Measurements from ENCODE around the gene IFITM5. TPM values are rescaled to one million over a fixed set of nuclear protein-coding genes. Genes with fewer than 3 reads are reported as not detected.
A peak's percentile ranks its signal among the peaks of the same experiment; 100 is the strongest.

IFITM5 gene
- total and polyA plus RNA-seq, 9 donors = not detected

DNA sequence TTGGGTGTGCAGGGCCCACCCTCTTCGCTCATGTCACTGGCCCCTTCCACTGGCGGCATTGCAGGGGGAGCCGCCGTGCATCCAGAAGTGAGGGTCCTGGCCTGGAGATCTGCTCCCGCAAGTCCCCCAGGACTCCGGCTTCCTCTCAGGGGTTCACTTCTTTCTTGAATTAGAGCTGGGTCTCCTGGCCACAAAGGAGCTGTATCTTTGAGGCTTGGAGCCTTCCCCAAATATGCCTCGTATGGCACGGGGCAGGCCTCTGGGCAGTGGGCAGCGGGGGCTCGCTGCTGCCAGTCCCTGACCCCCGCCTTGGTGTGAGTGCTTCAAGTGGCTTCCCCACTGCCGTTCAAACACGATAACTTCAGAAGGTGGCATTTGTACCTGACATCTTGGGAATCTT is 28.7 kb upstream of the IFITM5 start:
- peak in 3 of 5 donors; percentile 20 to 46 (median 31) for DNase-seq
- intact Hi-C loops (cut with DNase I) = no loop called here
- TF ChIP-seq CTCF (IDR thresholded peaks at IDR 0.05) = no peak
- H3K4me3 ChIP-seq = no peak overlapping the region
- H3K9me3 ChIP-seq = no peaks in the 10 kb centered on the region
- H3K27ac ChIP-seq = peak overlapping the region in 1 of 2 donors; percentile 12
- H3K27me3 ChIP-seq = no peaks in the 10 kb centered on the region
- H3K4me1 ChIP-seq (ENCODE audit: insufficient read depth) = peaks cover 26% of the 10 kb centered on the region
- WGBS, 3 donors = 90 to 91% (median 90%) methylated on average over 13 of the region's 13 CpGs
- no peaks in the 10 kb centered on the region for H3K36me3 ChIP-seq

GRCh38 chr11:327581-327923 is 28.2 kb upstream of the IFITM5 start:
- no peak for TF ChIP-seq POLR2A (IDR thresholded peaks at IDR 0.05)
- TF ChIP-seq EP300 (IDR thresholded peaks at IDR 0.05) = no peak
- no peak for TF ChIP-seq CTCF (IDR thresholded peaks at IDR 0.05)
- no peak overlapping the region for H3K4me3 ChIP-seq
- no peaks in the 10 kb centered on the region for H3K9me3 ChIP-seq
- H3K36me3 ChIP-seq = no peaks in the 10 kb centered on the region
- H3K27ac ChIP-seq = peak overlapping the region; percentile 84 to 94
- 94 to 99% (median 98%) methylated on average over 3 of the region's 3 CpGs for WGBS, 3 donors
- peaks cover 26% of the 10 kb centered on the region for H3K4me1 ChIP-seq (ENCODE audit: insufficient read depth)
- H3K27me3 ChIP-seq = no peaks in the 10 kb centered on the region
- intact Hi-C loops (cut with DNase I) = no loop called here
- DNase-seq = peak in 1 of 5 donors; percentile 28

DNA sequence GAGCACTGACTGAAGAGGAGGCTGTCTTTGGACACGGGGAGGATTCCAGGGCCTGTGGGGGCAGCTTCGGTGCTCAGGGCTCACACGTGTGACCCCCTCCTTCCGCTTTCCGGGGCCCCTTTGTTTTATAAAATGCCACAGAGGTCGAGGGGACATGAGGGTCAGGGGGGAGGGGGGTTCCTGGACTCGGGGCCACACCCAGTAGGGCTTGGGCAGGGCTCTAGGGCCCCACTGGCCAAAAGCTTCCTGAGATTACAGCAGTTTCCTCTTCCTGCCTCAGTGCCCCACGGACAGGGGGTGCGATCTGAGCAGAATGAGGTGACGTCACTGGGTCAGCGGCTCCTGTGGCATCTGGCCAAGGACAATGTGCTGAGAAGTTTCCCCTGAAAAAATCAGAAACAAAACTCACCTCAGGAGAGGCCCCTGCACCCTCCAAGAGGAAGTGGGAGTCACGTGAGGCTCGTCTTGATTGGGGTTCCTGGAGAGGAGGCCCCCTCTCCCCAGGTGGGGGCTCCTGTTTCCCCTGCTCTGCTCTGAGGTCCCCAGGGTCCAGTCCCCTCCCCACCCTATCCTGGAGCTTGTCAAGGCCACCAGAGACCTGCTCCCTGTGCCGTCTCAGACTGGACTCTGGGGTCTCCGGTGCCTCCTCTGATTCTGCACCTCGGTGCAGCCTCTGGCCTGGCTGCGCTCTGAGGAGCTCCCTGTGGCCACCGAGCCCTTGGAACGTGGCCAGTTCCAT is 27.7 kb upstream of the IFITM5 start:
- intact Hi-C loops (cut with DNase I) = no loop called here
- H3K4me1 ChIP-seq (ENCODE audit: insufficient read depth) = peaks cover 26% of the 10 kb centered on the region

DNA sequence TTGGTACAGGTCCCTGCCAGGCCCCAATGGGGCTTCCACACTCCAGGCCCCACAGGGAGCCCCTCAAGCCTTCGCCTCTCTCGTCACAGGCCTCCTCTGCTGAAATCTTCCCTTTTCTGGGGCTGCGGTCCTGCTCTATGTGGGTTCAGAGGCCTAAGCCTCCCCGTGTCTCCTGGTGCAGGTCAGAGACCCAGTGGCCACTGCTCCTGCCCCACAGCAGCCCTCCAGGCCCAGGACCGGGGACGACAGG is 27.2 kb upstream of the IFITM5 start:
- H3K4me3 ChIP-seq = no peak overlapping the region
- no peaks in the 10 kb centered on the region for H3K36me3 ChIP-seq
- intact Hi-C loops (cut with DNase I) = no loop called here
- WGBS, 3 donors = 74 to 80% (median 77%) methylated on average over 4 to 6 of the region's 6 CpGs
- peak overlapping the region; percentile 84 to 94 for H3K27ac ChIP-seq
- TF ChIP-seq POLR2A (IDR thresholded peaks at IDR 0.05) (no peak), CTCF (IDR thresholded peaks at IDR 0.05) (no peak), EP300 (IDR thresholded peaks at IDR 0.05) (no peak)
- no peak for DNase-seq
- no peaks in the 10 kb centered on the region for H3K27me3 ChIP-seq
- H3K4me1 ChIP-seq (ENCODE audit: insufficient read depth) = peaks cover 26% of the 10 kb centered on the region
- H3K9me3 ChIP-seq = no peaks in the 10 kb centered on the region

More for the DNA sequence above, 27.7 kb upstream of the IFITM5 start:
- DNase-seq = peak; percentile 86 to 93 (median 90)
- H3K4me3 ChIP-seq = no peak overlapping the region
- WGBS, 3 donors = 12 to 18% (median 15%) methylated on average over 18 to 19 of the region's 19 CpGs
- H3K27me3 ChIP-seq = no peaks in the 10 kb centered on the region
- no peaks in the 10 kb centered on the region for H3K36me3 ChIP-seq
- no peaks in the 10 kb centered on the region for H3K9me3 ChIP-seq
- peak overlapping the region; percentile 84 to 94 for H3K27ac ChIP-seq
- TF ChIP-seq CTCF (IDR thresholded peaks at IDR 0.05) (no peak), EP300 (IDR thresholded peaks at IDR 0.05) (no peak), POLR2A (IDR thresholded peaks at IDR 0.05) (peak; percentile 14)

Data from ovary (tissue), 9 donors.